Lower leg skin (tissue), 4 donors: Measurements from ENCODE around the gene RARB. TPM values are rescaled to one million over a fixed set of nuclear protein-coding genes. Genes with fewer than 3 reads are reported as not detected.

Source experiments
- DNase-seq, 2 donors: peaks; one replicate each; pipeline ENCODE4 v3.0.0-alpha.2; 2019; ENCODE audit warnings: low spot score in 2 of 2
- H3K4me3 ChIP-seq: fragments of 200-600 bp; sonication (generic); 2 replicates; pipeline ENCODE4 v1.5.1; 2017; ENCODE audit warnings: mild to moderate bottlenecking, low read depth; ENCODE audit not compliant: poor library complexity, severe bottlenecking
- CTCF ChIP-seq, 3 donors: fragments of 450-650 bp; IDR thresholded peaks; one replicate each; pipeline ENCODE4 v1.5.1; 2016; ENCODE audit warnings: antibody characterized with exemption in 3 of 3, mild to moderate bottlenecking in 3 of 3, moderate library complexity in 2 of 3
- POLR2A ChIP-seq, 2 donors: fragments of 450-650 bp; IDR thresholded peaks; one replicate each; pipeline ENCODE4 v1.6.1; 2016 to 2017; ENCODE audit warnings: antibody characterized with exemption in 2 of 2, mild to moderate bottlenecking in 1 of 2, moderate library complexity in 1 of 2
- WGBS, 2 donors: methylation state at CpG; one replicate each; pipeline ENCODE4 v1.1.5; 2018; 5-methylcytosine and 5-hydroxymethylcytosine counted together
- intact Hi-C: fragments of 100-400 bp; cut with DNase I; formaldehyde crosslinking; loops from one replicate; pipeline ENCODE4 v1.15.0; 2023; ENCODE audit warnings: low total_unique reads
- total RNA-seq, 4 donors: library from RNA; depleted of rRNA; stranded (reverse); fragments of >200 nt; gene quantifications; one replicate each; pipeline ENCODE4 v1.1.0, GENCODE V29; 2016

The RARB gene
- total RNA-seq, 4 donors from 2014 or later: 0.34 to 6.5 (median 4.4) TPM; not detected in 1

- no peak overlapping the region for H3K4me3 ChIP-seq
- intact Hi-C loops: no loop called here
- TF ChIP-seq POLR2A (IDR thresholded peaks at IDR 0.05): no peak
- no peak for TF ChIP-seq CTCF (IDR thresholded peaks at IDR 0.05)
Observed at GRCh38 chr3:25454005-25454927, 26.2 kb downstream of the RARB start.

GRCh38 chr3:25455441-25456132 lies 27.5 kb downstream of the RARB start:
- intact Hi-C loops: no loop called here
- no peak for DNase-seq
- no peak overlapping the region for H3K4me3 ChIP-seq
- 55% methylated on average over 8 of the region's 8 CpGs for WGBS, 2 donors
- TF ChIP-seq POLR2A (IDR thresholded peaks at IDR 0.05): no peak
- no peak for TF ChIP-seq CTCF (IDR thresholded peaks at IDR 0.05)

More at GRCh38 chr3:25454005-25454927, 26.2 kb downstream of the RARB start:
- no peak for DNase-seq
- WGBS, 2 donors: 39 to 45% methylated on average over 16 of the region's 16 CpGs

GRCh38 chr3:25456723-25457670 lies 28.9 kb downstream of the RARB start:
- no peak for TF ChIP-seq POLR2A (IDR thresholded peaks at IDR 0.05)
- TF ChIP-seq CTCF (IDR thresholded peaks at IDR 0.05): no peak
- intact Hi-C loops: no loop called here
- no peak for DNase-seq
- H3K4me3 ChIP-seq: no peak overlapping the region
- 75 to 76% methylated on average over 7 of the region's 7 CpGs for WGBS, 2 donors

GRCh38 chr3:25457671-25458419 lies 29.8 kb downstream of the RARB start:
- TF ChIP-seq CTCF (IDR thresholded peaks at IDR 0.05) (no peak), POLR2A (IDR thresholded peaks at IDR 0.05) (no peak)
- H3K4me3 ChIP-seq: no peak overlapping the region
- intact Hi-C loops: no loop called here
- 69 to 78% methylated on average over 7 of the region's 7 CpGs for WGBS, 2 donors
- no peak for DNase-seq

- 51 to 53% methylated on average over 2 of the region's 2 CpGs for WGBS, 2 donors
- TF ChIP-seq CTCF (IDR thresholded peaks at IDR 0.05) (no peak), POLR2A (IDR thresholded peaks at IDR 0.05) (no peak)
- DNase-seq: no peak
- intact Hi-C loops: no loop called here
- H3K4me3 ChIP-seq: no peak overlapping the region
Observed at GRCh38 chr3:25458420-25458814, 30.4 kb downstream of the RARB start.
